ENCODE data around the gene SH3BP5.

DNA sequence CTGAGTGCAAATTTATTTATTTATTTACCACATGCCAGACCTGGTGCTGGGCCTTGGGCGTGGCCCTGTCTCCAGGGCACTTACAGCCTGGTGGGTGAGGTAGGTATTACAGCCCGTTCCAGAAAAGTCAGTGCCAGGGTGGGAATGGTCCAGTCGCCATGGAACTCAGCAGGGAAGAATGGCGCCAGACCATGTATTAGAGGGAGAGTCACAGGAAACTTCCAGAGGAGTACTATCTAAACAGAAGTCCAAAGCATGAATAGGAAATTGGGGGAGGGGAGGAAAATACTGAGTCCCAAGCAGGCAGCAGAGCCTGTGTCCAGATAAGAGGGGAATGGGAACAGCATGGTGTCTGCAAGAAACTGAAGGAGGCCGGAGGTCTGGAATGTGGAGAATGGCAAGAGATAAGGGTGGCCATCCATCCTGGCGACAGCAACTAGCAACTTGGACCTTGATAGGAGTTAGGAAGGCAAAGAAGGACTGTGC is 27.0 kb downstream of the SH3BP5 start:
- TF ChIP-seq, protein P1, sequence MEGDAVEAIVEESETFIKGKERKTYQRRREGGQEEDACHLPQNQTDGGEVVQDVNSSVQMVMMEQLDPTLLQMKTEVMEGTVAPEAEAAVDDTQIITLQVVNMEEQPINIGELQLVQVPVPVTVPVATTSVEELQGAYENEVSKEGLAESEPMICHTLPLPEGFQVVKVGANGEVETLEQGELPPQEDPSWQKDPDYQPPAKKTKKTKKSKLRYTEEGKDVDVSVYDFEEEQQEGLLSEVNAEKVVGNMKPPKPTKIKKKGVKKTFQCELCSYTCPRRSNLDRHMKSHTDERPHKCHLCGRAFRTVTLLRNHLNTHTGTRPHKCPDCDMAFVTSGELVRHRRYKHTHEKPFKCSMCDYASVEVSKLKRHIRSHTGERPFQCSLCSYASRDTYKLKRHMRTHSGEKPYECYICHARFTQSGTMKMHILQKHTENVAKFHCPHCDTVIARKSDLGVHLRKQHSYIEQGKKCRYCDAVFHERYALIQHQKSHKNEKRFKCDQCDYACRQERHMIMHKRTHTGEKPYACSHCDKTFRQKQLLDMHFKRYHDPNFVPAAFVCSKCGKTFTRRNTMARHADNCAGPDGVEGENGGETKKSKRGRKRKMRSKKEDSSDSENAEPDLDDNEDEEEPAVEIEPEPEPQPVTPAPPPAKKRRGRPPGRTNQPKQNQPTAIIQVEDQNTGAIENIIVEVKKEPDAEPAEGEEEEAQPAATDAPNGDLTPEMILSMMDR (conservative IDR thresholded peaks at IDR 0.05; ENCODE audit: low read length), result peak; percentile 44; the same call in 1 of the 2 replicates
- TF ChIP-seq EZH2phosphoT487 (IDR thresholded peaks at IDR 0.05; ENCODE audit: borderline replicate concordance, low read depth, low read length), result no peak
